ENCODE results near the gene EXOC5.

GRCh38 chr14:57161583-57162234 lies 107.0 kb downstream of the EXOC5 start:
- TF ChIP-seq, protein P1, sequence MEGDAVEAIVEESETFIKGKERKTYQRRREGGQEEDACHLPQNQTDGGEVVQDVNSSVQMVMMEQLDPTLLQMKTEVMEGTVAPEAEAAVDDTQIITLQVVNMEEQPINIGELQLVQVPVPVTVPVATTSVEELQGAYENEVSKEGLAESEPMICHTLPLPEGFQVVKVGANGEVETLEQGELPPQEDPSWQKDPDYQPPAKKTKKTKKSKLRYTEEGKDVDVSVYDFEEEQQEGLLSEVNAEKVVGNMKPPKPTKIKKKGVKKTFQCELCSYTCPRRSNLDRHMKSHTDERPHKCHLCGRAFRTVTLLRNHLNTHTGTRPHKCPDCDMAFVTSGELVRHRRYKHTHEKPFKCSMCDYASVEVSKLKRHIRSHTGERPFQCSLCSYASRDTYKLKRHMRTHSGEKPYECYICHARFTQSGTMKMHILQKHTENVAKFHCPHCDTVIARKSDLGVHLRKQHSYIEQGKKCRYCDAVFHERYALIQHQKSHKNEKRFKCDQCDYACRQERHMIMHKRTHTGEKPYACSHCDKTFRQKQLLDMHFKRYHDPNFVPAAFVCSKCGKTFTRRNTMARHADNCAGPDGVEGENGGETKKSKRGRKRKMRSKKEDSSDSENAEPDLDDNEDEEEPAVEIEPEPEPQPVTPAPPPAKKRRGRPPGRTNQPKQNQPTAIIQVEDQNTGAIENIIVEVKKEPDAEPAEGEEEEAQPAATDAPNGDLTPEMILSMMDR (IDR thresholded peaks at IDR 0.05): no peak
- TF ChIP-seq POLR2A (IDR thresholded peaks at IDR 0.05): no peak
- no peak for TF ChIP-seq EP300 (IDR thresholded peaks at IDR 0.05)

Data from ovary (tissue), 3 donors.